Ascending aorta (tissue), 2 donors: ENCODE results near the gene ZDHHC23. TPM values are rescaled to one million over a fixed set of nuclear protein-coding genes. Genes with fewer than 3 reads are reported as not detected.

ENCODE experiments used
- DNase-seq, 2 donors: peaks; one replicate each; pipeline ENCODE4 v3.0.0-alpha.2; 2019; ENCODE audit warnings: low spot score in 2 of 2
- H3K27ac ChIP-seq, 2 donors: fragments of 200-600 bp; sonication (generic); one replicate each; pipeline ENCODE4 v1.5.1; 2016 to 2017; ENCODE audit warnings: mild to moderate bottlenecking in 1 of 2
- H3K27me3 ChIP-seq: fragments of 200-600 bp; sonication (generic); one replicate; pipeline ENCODE4 v1.5.1; 2017
- H3K36me3 ChIP-seq, 2 donors: fragments of 200-600 bp; sonication (generic); one replicate each; pipeline ENCODE4 v1.5.1; 2016
- H3K4me1 ChIP-seq, 2 donors: fragments of 200-600 bp; sonication (generic); one replicate each; pipeline ENCODE4 v1.5.1; 2016 to 2017; ENCODE audit warnings: mild to moderate bottlenecking in 1 of 2
- H3K4me3 ChIP-seq, 2 donors: fragments of 200-600 bp; sonication (generic); one replicate each; pipeline ENCODE4 v1.5.1; 2016 to 2017; ENCODE audit warnings: mild to moderate bottlenecking in 1 of 2
- H3K9me3 ChIP-seq, 2 donors: fragments of 200-600 bp; sonication (generic); one replicate each; pipeline ENCODE4 v1.5.1; 2016
- intact Hi-C: fragments of 100-400 bp; cut with DNase I; formaldehyde crosslinking; loops from one replicate; pipeline ENCODE4 v1.15.1; 2023
- total RNA-seq: library from RNA; depleted of rRNA; stranded (reverse); fragments of >200 nt; gene quantifications from one replicate; pipeline ENCODE4 v1.1.0, GENCODE V29; 2016
- TF ChIP-seq, protein P1 (sequence below), 3 experiments: fragments of 200-600 bp in 2 of 3; fragments of 450-650 bp in 1 of 3; sonication (generic) in 2 of 3; IDR thresholded peaks; one replicate each; pipeline ENCODE4 v1.5.1; 2016 to 2019; ENCODE audit warnings: antibody characterized with exemption in 3 of 3, mild to moderate bottlenecking in 1 of 3, moderate library complexity in 1 of 3

ZDHHC23 gene
- total RNA-seq, 1 donor from 2014 or later: 4.4 TPM

DNA sequence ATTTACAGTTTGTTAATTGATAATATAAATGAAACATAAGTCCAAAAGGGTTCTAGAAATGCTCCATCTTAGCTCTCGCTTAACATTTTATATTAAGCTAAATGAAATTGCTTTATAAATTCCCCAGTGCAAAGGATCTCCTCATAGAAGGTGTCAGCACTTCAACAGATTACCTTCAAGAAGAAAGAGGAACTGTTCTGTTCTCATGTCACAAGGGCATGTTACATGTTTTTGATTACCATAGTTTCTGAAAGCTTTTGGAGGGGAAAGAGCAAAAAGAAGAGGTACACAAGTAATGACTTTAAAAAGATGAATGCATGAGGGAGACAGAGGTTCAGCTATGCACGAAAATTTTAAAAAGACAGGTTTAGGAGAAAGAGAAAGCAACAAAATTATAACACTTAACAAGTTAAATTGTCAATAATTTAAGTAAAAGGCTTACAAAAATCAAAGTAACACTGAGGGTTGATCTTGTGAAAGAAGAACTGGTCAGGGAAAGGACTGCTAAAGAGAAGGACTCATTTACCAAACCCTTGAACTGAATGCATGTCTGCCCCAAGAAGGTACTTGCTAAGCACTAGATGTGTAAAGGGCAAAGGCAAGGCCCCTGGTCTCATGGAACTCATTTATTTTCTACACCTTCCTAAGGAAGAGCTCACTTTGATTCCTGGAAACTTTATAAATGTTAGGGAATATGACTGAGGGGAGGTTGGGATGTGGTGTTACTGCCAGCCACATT, 63.4 kb downstream of the ZDHHC23 start:
- TF ChIP-seq, protein P1, sequence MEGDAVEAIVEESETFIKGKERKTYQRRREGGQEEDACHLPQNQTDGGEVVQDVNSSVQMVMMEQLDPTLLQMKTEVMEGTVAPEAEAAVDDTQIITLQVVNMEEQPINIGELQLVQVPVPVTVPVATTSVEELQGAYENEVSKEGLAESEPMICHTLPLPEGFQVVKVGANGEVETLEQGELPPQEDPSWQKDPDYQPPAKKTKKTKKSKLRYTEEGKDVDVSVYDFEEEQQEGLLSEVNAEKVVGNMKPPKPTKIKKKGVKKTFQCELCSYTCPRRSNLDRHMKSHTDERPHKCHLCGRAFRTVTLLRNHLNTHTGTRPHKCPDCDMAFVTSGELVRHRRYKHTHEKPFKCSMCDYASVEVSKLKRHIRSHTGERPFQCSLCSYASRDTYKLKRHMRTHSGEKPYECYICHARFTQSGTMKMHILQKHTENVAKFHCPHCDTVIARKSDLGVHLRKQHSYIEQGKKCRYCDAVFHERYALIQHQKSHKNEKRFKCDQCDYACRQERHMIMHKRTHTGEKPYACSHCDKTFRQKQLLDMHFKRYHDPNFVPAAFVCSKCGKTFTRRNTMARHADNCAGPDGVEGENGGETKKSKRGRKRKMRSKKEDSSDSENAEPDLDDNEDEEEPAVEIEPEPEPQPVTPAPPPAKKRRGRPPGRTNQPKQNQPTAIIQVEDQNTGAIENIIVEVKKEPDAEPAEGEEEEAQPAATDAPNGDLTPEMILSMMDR (IDR thresholded peaks at IDR 0.05): no peak
- Histone ChIP-seq H3K9me3 (no peaks in the 10 kb centered on the region), H3K4me1 (no peaks in the 10 kb centered on the region), H3K27me3 (no peaks in the 10 kb centered on the region), H3K4me3 (no peak overlapping the region), H3K36me3 (peaks cover 0 to 4% of the 10 kb centered on the region in 2 donors), H3K27ac (no peak overlapping the region)
- no peak for DNase-seq
- intact Hi-C loops: no loop called here

Other genes with a start within 250 kb of the ZDHHC23 start
- 56.0 TPM for gene NAA50, start 201.8 kb upstream of the ZDHHC23 start, total RNA-seq
- gene ATP6V1A, start 201.0 kb upstream of the ZDHHC23 start, total RNA-seq: 18.3 TPM
- gene GRAMD1C, start 109.2 kb upstream of the ZDHHC23 start, total RNA-seq: 0.21 TPM
- gene CCDC191, start 108.5 kb downstream of the ZDHHC23 start, total RNA-seq: 0.21 TPM
- gene QTRT2, start 108.7 kb downstream of the ZDHHC23 start, total RNA-seq: 9.5 TPM
- not detected for gene DRD3, start 231.0 kb downstream of the ZDHHC23 start, total RNA-seq